CD14-positive monocyte (primary cell): ENCODE measurements around the gene DENND6B. TPM values are rescaled to one million over a fixed set of nuclear protein-coding genes. Genes with fewer than 3 reads are reported as not detected.

Source experiments
- DNase-seq, 3 donors: peaks; one replicate each; pipeline ENCODE4 v3.0.0-alpha.2; 2011 to 2022
- H2AFZ ChIP-seq: 2 replicates; pipeline ENCODE4 v1.6.0; 2012; ENCODE audit warnings: mild to moderate bottlenecking, low read depth, low read length, inconsistent platforms; ENCODE audit not compliant: insufficient read depth, poor library complexity, severe bottlenecking
- H3K27ac ChIP-seq, 2 donors: 1 replicate in 1 of 2; 2 replicates in 1 of 2; pipeline ENCODE4 v1.5.1; 2012 to 2013; ENCODE audit warnings: low read length in 2 of 2, control low read depth in 1 of 2, inconsistent platforms in 1 of 2, low read depth in 1 of 2, mild to moderate bottlenecking in 1 of 2
- H3K27me3 ChIP-seq, 2 donors: one replicate each; pipeline versions ENCODE4 v1.6.0 to v1.6.1; 2011 to 2013; ENCODE audit warnings: low read length in 2 of 2; ENCODE audit not compliant: control insufficient read depth in 2 of 2, insufficient read depth in 2 of 2
- H3K36me3 ChIP-seq, 2 donors: replicated peaks in 1 of 2; 1 replicate in 1 of 2; 2 replicates in 1 of 2; pipeline versions ENCODE4 v1.5.1 to v1.6.1; 2012 to 2013; ENCODE audit warnings: low read length in 2 of 2, control low read depth in 1 of 2, inconsistent platforms in 1 of 2, mild to moderate bottlenecking in 1 of 2; ENCODE audit not compliant: insufficient read depth in 2 of 2, control insufficient read depth in 1 of 2
- H3K4me1 ChIP-seq, 2 donors: 1 replicate in 1 of 2; 2 replicates in 1 of 2; pipeline versions ENCODE4 v1.5.1 to v1.6.1; 2012 to 2013; ENCODE audit warnings: low read length in 2 of 2, control low read depth in 1 of 2, inconsistent platforms in 1 of 2, mild to moderate bottlenecking in 1 of 2, moderate library complexity in 1 of 2; ENCODE audit not compliant: insufficient read depth in 2 of 2, control insufficient read depth in 1 of 2
- H3K4me2 ChIP-seq: replicated peaks from 2 replicates; pipeline ENCODE3; 2012; ENCODE audit warnings: low read length, moderate library complexity, mild to moderate bottlenecking; ENCODE audit not compliant: poor library complexity, severe bottlenecking; ENCODE audit errors: extremely low read depth
- H3K4me3 ChIP-seq, 3 experiments: fragments of 200-600 bp in 1 of 3; sonication (generic) in 1 of 3; replicated peaks in 1 of 3; 1 replicate in 2 of 3; 2 replicates in 1 of 3; pipeline ENCODE4 v1.5.1; 2011 to 2013; ENCODE audit warnings: low read length in 3 of 3, mild to moderate bottlenecking in 3 of 3, control low read depth in 2 of 3, low read depth in 2 of 3, inconsistent platforms in 1 of 3, moderate library complexity in 1 of 3
- H3K79me2 ChIP-seq: 2 replicates; pipeline ENCODE4 v1.6.0; 2012; ENCODE audit warnings: mild to moderate bottlenecking, control low read depth, inconsistent platforms, low read length, moderate library complexity; ENCODE audit not compliant: insufficient read depth
- H3K9ac ChIP-seq: 2 replicates; pipeline ENCODE4 v1.6.0; 2017; ENCODE audit warnings: low read length, mild to moderate bottlenecking; ENCODE audit not compliant: insufficient read depth, poor library complexity, severe bottlenecking
- H3K9me3 ChIP-seq, 2 donors: replicated peaks in 1 of 2; 1 replicate in 1 of 2; 2 replicates in 1 of 2; pipeline versions ENCODE4 v1.5.1 to v1.6.1; 2012 to 2013; ENCODE audit warnings: low read length in 2 of 2, control low read depth in 1 of 2; ENCODE audit not compliant: control insufficient read depth in 1 of 2, insufficient read depth in 1 of 2
- H4K20me1 ChIP-seq: 2 replicates; pipeline ENCODE4 v1.6.0; 2012; ENCODE audit warnings: mild to moderate bottlenecking, low read length, control low read depth, moderate library complexity; ENCODE audit not compliant: insufficient read depth
- H3K27ac Mint-ChIP-seq, 7 donors: one replicate each; pipeline ENCODE4 v1.8.0; 2020; ENCODE audit warnings: mild to moderate bottlenecking in 7 of 7, mixed read lengths in 7 of 7, moderate library complexity in 6 of 7, inconsistent platforms in 2 of 7
- H3K27me3 Mint-ChIP-seq, 3 donors: one replicate each; pipeline ENCODE4 v1.8.0; 2021 to 2022; ENCODE audit warnings: low read depth in 3 of 3, mild to moderate bottlenecking in 3 of 3, mixed read lengths in 3 of 3, moderate library complexity in 3 of 3, inconsistent platforms in 1 of 3
- H3K36me3 Mint-ChIP-seq, 2 donors: one replicate each; pipeline ENCODE4 v1.8.0; 2020; ENCODE audit warnings: mixed read lengths in 2 of 2, inconsistent platforms in 1 of 2, mild to moderate bottlenecking in 1 of 2
- H3K4me1 Mint-ChIP-seq: one replicate; pipeline ENCODE4 v1.8.0; 2020; ENCODE audit warnings: mild to moderate bottlenecking, mixed read lengths
- H3K4me3 Mint-ChIP-seq, 2 donors: one replicate each; pipeline ENCODE4 v1.8.0; 2020; ENCODE audit warnings: mild to moderate bottlenecking in 2 of 2, mixed read lengths in 2 of 2, moderate library complexity in 1 of 2
- H3K9me3 Mint-ChIP-seq, 7 donors: one replicate each; pipeline ENCODE4 v1.8.0; 2020 to 2022; ENCODE audit warnings: mixed read lengths in 7 of 7, mild to moderate bottlenecking in 6 of 7, moderate library complexity in 6 of 7, inconsistent platforms in 2 of 7
- WGBS: methylation state at CpG from one replicate; pipeline ENCODE4 v1.1.5; 2013; ENCODE audit warnings: missing lambda C conversion rate; ENCODE audit not compliant: insufficient coverage; 5-methylcytosine and 5-hydroxymethylcytosine counted together
- intact Hi-C, 2 donors: fragments of 100-400 bp; cut with micrococcal nuclease; formaldehyde crosslinking; loops; one replicate each; pipeline versions ENCODE4 v1.15.0 to v1.15.1; 2023
- polyA plus RNA-seq, 3 donors: library from polyadenylated mRNA; depleted of rRNA in 1 of 3; unstranded in 2 of 3; stranded (reverse) in 1 of 3; fragments of 300-500 nt in 2 of 3; fragments of >200 nt in 1 of 3; fragmentation: Illumina TruSeq in 2 of 3; gene quantifications; 1 replicate in 2 of 3; 2 replicates in 1 of 3; pipeline ENCODE4 v1.2.3, GENCODE V29; 2012 to 2021
- TF ChIP-seq, protein P1 (sequence below): fragments of 200-600 bp; IDR thresholded peaks from one replicate; pipeline ENCODE4 v1.8.0; 2022; ENCODE audit warnings: antibody characterized with exemption, mild to moderate bottlenecking

Gene DENND6B
- polyA plus RNA-seq, 3 donors, result 1.7 to 10.6 (median 2.1) TPM

DNA sequence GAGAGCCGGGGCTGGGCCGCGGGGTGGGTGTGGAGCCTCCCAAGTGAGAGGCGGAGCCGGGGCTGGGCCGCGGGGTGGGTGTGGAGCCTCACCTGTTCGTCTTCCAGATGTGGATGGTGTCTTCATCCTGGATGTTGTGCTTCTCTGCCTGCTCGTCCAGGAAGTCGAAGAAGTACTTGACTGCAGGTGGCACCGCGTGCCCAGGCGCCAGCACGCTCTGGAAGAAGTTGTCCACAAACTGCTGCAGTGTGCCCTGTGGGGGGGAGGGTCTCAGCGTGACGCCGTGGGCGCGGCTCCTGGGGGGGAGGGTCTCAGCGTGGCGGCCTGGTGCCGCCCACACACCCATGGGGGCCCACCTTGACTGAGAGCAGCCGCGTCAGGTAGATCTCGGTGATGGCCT is 49.1 kb downstream of the DENND6B start:
- Histone ChIP-seq H3K27me3 (peaks cover 0 to under 1% of the 10 kb centered on the region in 2 donors), H2AFZ (no peak overlapping the region), H4K20me1 (peaks cover 93% of the 10 kb centered on the region), H3K9me3 (no peaks in the 10 kb centered on the region), H3K79me2 (peaks cover 3% of the 10 kb centered on the region), H3K4me1 (peaks cover 0 to 2% of the 10 kb centered on the region in 2 donors), H3K4me3 (no peak overlapping the region), H3K4me2 (no peak overlapping the region), H3K9ac (no peak overlapping the region), H3K27ac (no peak overlapping the region), H3K36me3 (peaks cover 81 to 83% of the 10 kb centered on the region in 2 donors)
- Mint-ChIP-seq H3K27me3 (peaks cover under 1 to 7% (median 7%) of the 10 kb centered on the region in 3 donors), H3K27ac (no peak overlapping the region), H3K4me3 (no peak overlapping the region), H3K36me3 (peaks cover 60 to 88% of the 10 kb centered on the region in 2 donors), H3K4me1 (peaks cover 6% of the 10 kb centered on the region), H3K9me3 (peaks cover 0 to 2% (median 0%) of the 10 kb centered on the region in 7 donors)
- WGBS, result 89% methylated on average over 20 of the region's 25 CpGs
- DNase-seq, result no peak
- TF ChIP-seq, protein P1, sequence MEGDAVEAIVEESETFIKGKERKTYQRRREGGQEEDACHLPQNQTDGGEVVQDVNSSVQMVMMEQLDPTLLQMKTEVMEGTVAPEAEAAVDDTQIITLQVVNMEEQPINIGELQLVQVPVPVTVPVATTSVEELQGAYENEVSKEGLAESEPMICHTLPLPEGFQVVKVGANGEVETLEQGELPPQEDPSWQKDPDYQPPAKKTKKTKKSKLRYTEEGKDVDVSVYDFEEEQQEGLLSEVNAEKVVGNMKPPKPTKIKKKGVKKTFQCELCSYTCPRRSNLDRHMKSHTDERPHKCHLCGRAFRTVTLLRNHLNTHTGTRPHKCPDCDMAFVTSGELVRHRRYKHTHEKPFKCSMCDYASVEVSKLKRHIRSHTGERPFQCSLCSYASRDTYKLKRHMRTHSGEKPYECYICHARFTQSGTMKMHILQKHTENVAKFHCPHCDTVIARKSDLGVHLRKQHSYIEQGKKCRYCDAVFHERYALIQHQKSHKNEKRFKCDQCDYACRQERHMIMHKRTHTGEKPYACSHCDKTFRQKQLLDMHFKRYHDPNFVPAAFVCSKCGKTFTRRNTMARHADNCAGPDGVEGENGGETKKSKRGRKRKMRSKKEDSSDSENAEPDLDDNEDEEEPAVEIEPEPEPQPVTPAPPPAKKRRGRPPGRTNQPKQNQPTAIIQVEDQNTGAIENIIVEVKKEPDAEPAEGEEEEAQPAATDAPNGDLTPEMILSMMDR, result no peak
- intact Hi-C loops, result loop anchor here (2.0 to 5.0 kb wide), 3 partner anchors 49 to 65 kb away; partner anchors contain the start of genes DENND6B (in 2 of the 2) and PPP6R2 (in 1 of the 2)

DNA sequence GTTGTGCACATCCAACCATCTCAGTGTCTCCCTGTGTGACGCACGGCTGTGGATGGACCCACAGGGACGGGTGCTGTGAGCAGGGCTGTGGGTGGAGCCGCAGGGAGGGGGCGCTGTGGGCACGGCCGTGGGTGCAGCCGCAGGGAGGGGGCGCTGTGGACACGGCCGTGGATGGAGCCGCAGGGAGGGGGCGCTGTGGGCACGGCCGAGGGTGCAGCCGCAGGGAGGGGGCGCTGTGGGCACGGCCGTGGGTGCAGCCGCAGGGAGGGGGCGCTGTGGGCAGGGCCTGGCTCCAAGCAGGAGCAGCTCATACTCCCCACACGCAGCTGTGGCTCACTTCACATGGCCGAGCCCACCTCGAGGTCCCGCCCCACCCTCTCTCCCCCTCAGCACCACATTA is 50.7 kb downstream of the DENND6B start:
- no peaks in the 10 kb centered on the region for H3K9me3 ChIP-seq
- peaks cover 65 to 67% of the 10 kb centered on the region in 2 donors for H3K36me3 ChIP-seq
- no peak overlapping the region for H3K4me2 ChIP-seq
- H3K4me3 Mint-ChIP-seq, result no peak overlapping the region
- 76% methylated on average over 20 of the region's 25 CpGs for WGBS
- peaks cover 10 to 18% of the 10 kb centered on the region in 2 donors for H3K4me1 ChIP-seq
- intact Hi-C loops, result loop anchor here (1.0 to 5.0 kb wide), 4 partner anchors 51 to 66 kb away; partner anchors contain the start of genes DENND6B (in 2 of the 2) and PPP6R2 (in 1 of the 2)
- DNase-seq, result peak; percentile 66 to 86 (median 82)
- peaks cover 50 to 77% of the 10 kb centered on the region in 2 donors for H3K36me3 Mint-ChIP-seq
- no peak overlapping the region for H3K4me3 ChIP-seq
- H3K9ac ChIP-seq, result no peak overlapping the region
- TF ChIP-seq, protein P1, result peak; percentile 88
- peaks cover 92% of the 10 kb centered on the region for H4K20me1 ChIP-seq
- H3K27ac Mint-ChIP-seq, result peak overlapping the region in 2 of 7 donors; percentile 50 to 76
- H3K27me3 Mint-ChIP-seq, result peaks cover 6 to 23% (median 16%) of the 10 kb centered on the region in 3 donors
- H3K9me3 Mint-ChIP-seq, result peaks cover 0 to 2% (median 0%) of the 10 kb centered on the region in 7 donors
- no peak overlapping the region for H3K27ac ChIP-seq
- H2AFZ ChIP-seq, result no peak overlapping the region
- peaks cover 3 to 11% of the 10 kb centered on the region in 2 donors for H3K27me3 ChIP-seq
- H3K79me2 ChIP-seq, result no peaks in the 10 kb centered on the region
- H3K4me1 Mint-ChIP-seq, result peaks cover 15% of the 10 kb centered on the region
